Mucosa of rectum (tissue), 2 donors: ENCODE data around the gene PHEX.

Experiments
- H3K27ac ChIP-seq, 2 donors: one replicate each; pipeline ENCODE4 v1.7.0; 2013; ENCODE audit warnings: inconsistent platforms in 2 of 2, low read depth in 2 of 2, low read length in 2 of 2
- H3K27me3 ChIP-seq, 2 donors: one replicate each; pipeline ENCODE4 v1.7.0; 2013; ENCODE audit warnings: low read length in 2 of 2; ENCODE audit not compliant: control insufficient read depth in 2 of 2, insufficient read depth in 2 of 2
- H3K36me3 ChIP-seq, 2 donors: one replicate each; pipeline ENCODE4 v1.7.0; 2013; ENCODE audit warnings: low read length in 2 of 2; ENCODE audit not compliant: control insufficient read depth in 2 of 2, insufficient read depth in 2 of 2
- H3K4me1 ChIP-seq, 2 donors: one replicate each; pipeline ENCODE4 v1.7.0; 2013; ENCODE audit warnings: low read length in 2 of 2, mild to moderate bottlenecking in 1 of 2; ENCODE audit not compliant: control insufficient read depth in 2 of 2, insufficient read depth in 2 of 2
- H3K4me3 ChIP-seq, 2 donors: one replicate each; pipeline ENCODE4 v1.7.0; 2013; ENCODE audit warnings: low read length in 2 of 2
- H3K9ac ChIP-seq, 2 donors: one replicate each; pipeline ENCODE4 v1.7.0; 2013; ENCODE audit warnings: low read length in 2 of 2, low read depth in 1 of 2, mild to moderate bottlenecking in 1 of 2
- H3K9me3 ChIP-seq, 2 donors: one replicate each; pipeline ENCODE4 v1.7.0; 2013; ENCODE audit warnings: low read length in 2 of 2; ENCODE audit not compliant: control insufficient read depth in 2 of 2
- donor health status: healthy.
- donor health status: Normal muscosa, but diverticular disease.

PHEX gene

GRCh38 chrX:22037911-22038537 is 5.9 kb downstream of the PHEX start:
- Histone ChIP-seq H3K36me3 (no peaks in the 10 kb centered on the region), H3K4me3 (no peak overlapping the region), H3K4me1 (no peaks in the 10 kb centered on the region), H3K9me3 (no peaks in the 10 kb centered on the region), H3K9ac (no peak overlapping the region), H3K27ac (no peak overlapping the region), H3K27me3 (peaks cover 0 to 3% of the 10 kb centered on the region in 2 donors)

- Histone ChIP-seq H3K9me3 (no peaks in the 10 kb centered on the region), H3K36me3 (no peaks in the 10 kb centered on the region), H3K27me3 (peaks cover 0 to 5% of the 10 kb centered on the region in 2 donors), H3K27ac (no peak overlapping the region), H3K9ac (no peak overlapping the region), H3K4me1 (no peaks in the 10 kb centered on the region), H3K4me3 (no peak overlapping the region)
These were observed 7.4 kb downstream of the PHEX start for GRCh38 chrX:22039541-22039940.

- H3K9ac ChIP-seq = no peak overlapping the region
These were observed 8.1 kb downstream of the PHEX start for GRCh38 chrX:22040184-22040583.

GRCh38 chrX:22041907-22042530 is 9.9 kb downstream of the PHEX start:
- Histone ChIP-seq H3K9me3 (no peaks in the 10 kb centered on the region), H3K27me3 (peaks cover 0 to 5% of the 10 kb centered on the region in 2 donors), H3K27ac (no peak overlapping the region), H3K4me1 (no peaks in the 10 kb centered on the region), H3K4me3 (no peak overlapping the region), H3K36me3 (no peaks in the 10 kb centered on the region), H3K9ac (no peak overlapping the region)

More at GRCh38 chrX:22040184-22040583, 8.1 kb downstream of the PHEX start:
- Histone ChIP-seq H3K4me3 (no peak overlapping the region), H3K27ac (no peak overlapping the region), H3K27me3 (peaks cover 0 to 5% of the 10 kb centered on the region in 2 donors), H3K9me3 (no peaks in the 10 kb centered on the region), H3K4me1 (no peaks in the 10 kb centered on the region), H3K36me3 (no peaks in the 10 kb centered on the region)

GRCh38 chrX:22043872-22044271 is 11.7 kb downstream of the PHEX start:
- no peaks in the 10 kb centered on the region for H3K36me3 ChIP-seq
- no peak overlapping the region for H3K9ac ChIP-seq
- H3K9me3 ChIP-seq = no peaks in the 10 kb centered on the region
- peaks cover 0 to 5% of the 10 kb centered on the region in 2 donors for H3K27me3 ChIP-seq
- no peak overlapping the region for H3K4me3 ChIP-seq
- H3K4me1 ChIP-seq = no peaks in the 10 kb centered on the region
- H3K27ac ChIP-seq = no peak overlapping the region

- Histone ChIP-seq H3K36me3 (no peaks in the 10 kb centered on the region), H3K4me3 (no peak overlapping the region), H3K27me3 (peaks cover 0 to 2% of the 10 kb centered on the region in 2 donors), H3K9me3 (no peaks in the 10 kb centered on the region), H3K27ac (no peak overlapping the region), H3K4me1 (no peaks in the 10 kb centered on the region), H3K9ac (no peak overlapping the region)
These were observed 15.3 kb downstream of the PHEX start for GRCh38 chrX:22047468-22047867.

GRCh38 chrX:22053481-22053880 is 21.4 kb downstream of the PHEX start:
- Histone ChIP-seq H3K27me3 (no peaks in the 10 kb centered on the region), H3K36me3 (no peaks in the 10 kb centered on the region), H3K27ac (no peak overlapping the region)

GRCh38 chrX:22056235-22056634 is 24.1 kb downstream of the PHEX start:
- H3K27ac ChIP-seq = no peak overlapping the region
- H3K9ac ChIP-seq = no peak overlapping the region
- H3K36me3 ChIP-seq = no peaks in the 10 kb centered on the region
- no peak overlapping the region for H3K4me3 ChIP-seq
- no peaks in the 10 kb centered on the region for H3K9me3 ChIP-seq
- peaks cover 0 to 5% of the 10 kb centered on the region in 2 donors for H3K27me3 ChIP-seq
- peaks cover 0 to 2% of the 10 kb centered on the region in 2 donors for H3K4me1 ChIP-seq

More at GRCh38 chrX:22053481-22053880, 21.4 kb downstream of the PHEX start:
- Histone ChIP-seq H3K9ac (no peak overlapping the region), H3K9me3 (no peaks in the 10 kb centered on the region), H3K4me1 (no peaks in the 10 kb centered on the region), H3K4me3 (no peak overlapping the region)

GRCh38 chrX:22057667-22058066 is 25.5 kb downstream of the PHEX start:
- Histone ChIP-seq H3K27me3 (peaks cover 0 to 5% of the 10 kb centered on the region in 2 donors), H3K9me3 (no peaks in the 10 kb centered on the region), H3K9ac (no peak overlapping the region), H3K4me3 (no peak overlapping the region), H3K27ac (no peak overlapping the region), H3K36me3 (no peaks in the 10 kb centered on the region), H3K4me1 (peaks cover 0 to 2% of the 10 kb centered on the region in 2 donors)

GRCh38 chrX:22059775-22060174 is 27.6 kb downstream of the PHEX start:
- Histone ChIP-seq H3K36me3 (no peaks in the 10 kb centered on the region), H3K9me3 (no peaks in the 10 kb centered on the region), H3K4me1 (peaks cover 0 to 2% of the 10 kb centered on the region in 2 donors), H3K9ac (no peak overlapping the region), H3K27me3 (peaks cover 0 to 5% of the 10 kb centered on the region in 2 donors), H3K27ac (no peak overlapping the region), H3K4me3 (no peak overlapping the region)
